ENCODE data around the gene MTO1. TPM values are rescaled to one million over a fixed set of nuclear protein-coding genes. Genes with fewer than 3 reads are reported as not detected.
"Not testable (repeated sequence)": the region's sequence is repeated elsewhere in the genome, so short reads cannot be mapped to it uniquely, and the experiment has no call there.

Gene MTO1
- total RNA-seq, 1 donor from 2014 or later: 43.7 TPM

- intact Hi-C loops (cut with micrococcal nuclease): no loop called here
Observed at GRCh38 chr6:73497915-73498314, 36.4 kb downstream of the MTO1 start.

DNA sequence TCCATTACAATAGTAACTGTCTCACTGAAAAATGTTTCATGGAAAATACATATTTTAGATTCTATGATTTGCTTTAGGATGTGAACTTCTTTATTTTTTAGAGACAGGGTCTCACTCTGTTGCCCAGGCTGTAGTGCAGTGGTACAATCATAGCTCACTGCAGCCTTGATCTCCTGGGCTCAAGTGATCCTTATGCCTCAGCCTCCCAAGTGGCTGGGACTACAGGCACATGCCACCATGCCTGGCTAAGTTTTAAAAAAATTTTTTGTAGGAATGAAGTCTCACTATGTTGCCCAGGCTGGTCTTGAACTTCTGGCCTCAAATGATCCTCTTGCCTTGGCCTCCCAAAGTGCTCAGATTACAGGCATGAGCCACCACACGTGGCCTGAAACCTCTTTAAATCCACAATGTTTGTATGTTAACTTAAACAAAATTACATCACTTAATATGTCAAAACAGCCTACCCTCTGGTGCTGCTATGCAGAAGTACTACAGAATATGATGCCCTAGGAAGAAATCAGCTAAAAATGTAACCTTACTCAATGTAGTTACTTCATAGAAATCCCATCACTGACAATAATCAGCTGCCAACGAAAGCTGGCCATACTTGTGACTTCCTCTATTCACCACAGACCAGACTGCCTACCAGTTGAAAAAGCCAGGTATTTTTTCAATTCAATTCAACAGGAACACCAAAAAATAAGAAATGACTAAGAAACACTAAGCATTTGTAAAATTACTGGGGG, 41.7 kb downstream of the MTO1 start:
- intact Hi-C loops (cut with micrococcal nuclease): no loop called here

GRCh38 chr6:73504160-73504559, 42.6 kb downstream of the MTO1 start:
- intact Hi-C loops (cut with micrococcal nuclease): no loop called here

DNA sequence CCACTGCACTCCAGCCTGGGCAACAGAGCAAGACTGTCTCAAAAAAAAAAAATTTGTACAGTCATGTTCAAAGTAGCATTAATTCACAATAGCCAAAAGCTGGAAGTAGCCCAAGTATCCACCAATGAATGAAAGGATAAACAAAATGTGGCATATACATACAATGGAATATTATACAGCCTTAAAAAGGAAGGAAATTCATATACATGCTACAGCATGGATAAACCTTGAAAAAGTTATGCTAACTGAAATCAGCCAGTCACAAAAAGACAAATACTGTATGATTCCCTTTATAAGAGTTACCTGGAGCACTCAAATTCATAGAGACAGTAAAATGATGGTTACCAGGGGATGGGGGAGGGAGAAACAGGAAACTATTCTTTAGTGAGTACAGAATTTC, 43.6 kb downstream of the MTO1 start:
- intact Hi-C loops (cut with micrococcal nuclease): no loop called here

- intact Hi-C loops (cut with micrococcal nuclease): not testable (repeated sequence)
Observed at GRCh38 chr6:73505705-73506104, 44.2 kb downstream of the MTO1 start.

DNA sequence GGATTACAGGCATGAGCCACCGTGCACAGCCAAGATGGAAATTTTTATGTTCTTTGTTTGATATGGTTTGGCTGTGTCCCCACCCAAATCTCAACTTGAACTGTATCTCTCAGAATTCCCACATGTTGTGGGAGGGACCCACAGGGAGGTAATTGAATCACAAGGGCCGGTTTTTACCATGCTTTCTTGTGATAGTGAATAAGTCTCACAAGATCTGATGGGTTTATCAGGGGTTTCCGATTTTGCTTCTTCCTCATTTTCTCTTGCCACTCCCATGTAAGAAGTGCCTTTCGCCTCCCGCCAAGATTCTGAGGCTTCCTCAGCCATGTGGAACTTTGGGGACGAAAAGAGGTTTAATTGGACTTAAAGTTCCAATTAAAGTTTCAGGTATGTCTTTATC, 44.7 kb downstream of the MTO1 start:
- intact Hi-C loops (cut with micrococcal nuclease): no loop called here

DNA sequence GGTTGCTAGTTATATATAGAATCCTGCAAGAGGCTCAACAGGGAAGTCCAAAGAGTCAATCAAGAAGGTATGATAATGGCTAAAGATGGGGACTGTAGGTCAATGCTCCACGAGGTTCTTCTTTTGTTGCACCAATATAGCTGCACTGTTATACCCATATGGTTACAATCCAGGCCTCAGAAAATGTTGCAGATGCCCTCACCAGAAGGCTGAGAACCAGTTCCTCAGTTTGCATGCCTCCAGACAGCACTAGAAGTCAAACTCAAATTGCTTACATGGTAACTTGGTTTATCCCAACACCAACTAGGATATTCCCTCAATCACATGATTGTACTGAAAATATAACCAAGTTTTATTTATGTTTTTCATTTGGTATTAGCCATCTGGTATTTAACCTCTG, 47.2 kb downstream of the MTO1 start:
- intact Hi-C loops (cut with micrococcal nuclease): loop anchor here (2.0 kb wide), 1 partner anchor 46 kb away; no protein-coding TSS in a partner anchor

GRCh38 chr6:73509851-73510250, 48.3 kb downstream of the MTO1 start:
- intact Hi-C loops (cut with micrococcal nuclease): loop anchor here (2.0 kb wide), 1 partner anchor 47 kb away; no protein-coding TSS in a partner anchor

- intact Hi-C loops (cut with micrococcal nuclease): no loop called here
Observed at GRCh38 chr6:73511796-73512195, 50.3 kb downstream of the MTO1 start.

DNA sequence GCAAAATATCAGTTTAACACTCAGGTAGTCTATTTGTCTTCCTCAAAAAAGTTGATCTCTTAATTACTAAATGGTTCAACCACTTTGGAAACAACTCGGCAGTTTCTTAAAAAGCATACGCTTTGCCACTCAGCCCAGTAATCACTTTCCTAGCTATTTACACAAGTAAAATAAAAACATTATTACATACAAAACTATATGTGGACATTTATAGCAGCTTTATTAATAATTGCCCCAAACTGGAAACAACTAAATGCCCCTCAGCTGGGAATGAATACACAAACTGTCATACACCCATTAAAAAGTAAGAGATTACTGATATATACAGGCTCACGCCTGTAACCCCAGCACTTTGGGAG, 51.9 kb downstream of the MTO1 start:
- intact Hi-C loops (cut with micrococcal nuclease): no loop called here

GRCh38 chr6:73514746-73515110, 53.2 kb downstream of the MTO1 start:
- intact Hi-C loops (cut with micrococcal nuclease): loop anchor here (1.0 kb wide), 2 partner anchors 96 to 138 kb away; no protein-coding TSS in a partner anchor

- intact Hi-C loops (cut with micrococcal nuclease): loop anchor here (1.0 kb wide), 2 partner anchors 95 to 137 kb away; no protein-coding TSS in a partner anchor
Observed at GRCh38 chr6:73515204-73515655, 53.7 kb downstream of the MTO1 start.

DNA sequence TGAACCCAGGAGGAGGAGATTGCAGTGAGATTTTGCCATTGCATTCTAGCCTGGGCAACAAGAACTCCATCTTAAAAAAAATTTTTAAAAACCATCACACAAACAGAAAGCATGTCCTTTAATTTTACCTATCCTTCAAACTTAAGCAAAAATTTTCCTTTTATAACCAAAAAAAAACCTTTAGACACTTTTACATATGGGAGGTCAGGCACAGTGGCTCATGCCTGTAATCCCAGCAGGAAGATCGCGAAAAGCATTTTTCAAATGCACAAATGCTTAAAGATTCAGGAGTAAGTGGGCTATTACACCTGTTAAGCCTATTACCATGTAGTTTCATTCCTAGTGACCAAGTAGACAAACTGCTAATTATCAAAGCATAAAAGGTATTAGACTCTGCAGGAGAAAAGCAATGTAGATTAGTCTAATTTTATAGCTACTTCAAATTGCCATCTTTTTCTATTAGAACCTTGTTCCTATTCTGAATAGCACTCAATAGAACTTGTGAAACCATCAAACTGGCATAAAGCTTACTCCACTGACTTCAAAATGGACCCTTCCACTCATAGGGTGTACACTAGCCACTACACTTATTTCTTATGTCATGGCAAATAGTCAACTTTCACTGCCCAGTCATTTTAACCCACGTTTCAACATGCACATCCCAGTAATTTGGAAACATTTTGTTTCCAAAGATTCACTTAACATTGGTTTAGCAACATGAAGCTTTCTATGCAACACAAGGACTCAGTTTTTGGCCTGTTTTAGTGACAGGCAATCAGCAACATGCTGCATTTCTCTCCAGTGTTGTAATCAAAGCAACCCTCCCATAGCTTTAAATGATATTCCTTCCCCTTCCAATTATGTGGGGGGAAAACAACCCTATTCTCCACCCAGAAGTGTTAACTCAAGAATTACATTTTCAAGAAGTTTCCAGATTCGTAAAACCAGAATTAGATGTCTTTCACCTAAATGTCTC, 55.3 kb downstream of the MTO1 start:
- intact Hi-C loops (cut with micrococcal nuclease): no loop called here

DNA sequence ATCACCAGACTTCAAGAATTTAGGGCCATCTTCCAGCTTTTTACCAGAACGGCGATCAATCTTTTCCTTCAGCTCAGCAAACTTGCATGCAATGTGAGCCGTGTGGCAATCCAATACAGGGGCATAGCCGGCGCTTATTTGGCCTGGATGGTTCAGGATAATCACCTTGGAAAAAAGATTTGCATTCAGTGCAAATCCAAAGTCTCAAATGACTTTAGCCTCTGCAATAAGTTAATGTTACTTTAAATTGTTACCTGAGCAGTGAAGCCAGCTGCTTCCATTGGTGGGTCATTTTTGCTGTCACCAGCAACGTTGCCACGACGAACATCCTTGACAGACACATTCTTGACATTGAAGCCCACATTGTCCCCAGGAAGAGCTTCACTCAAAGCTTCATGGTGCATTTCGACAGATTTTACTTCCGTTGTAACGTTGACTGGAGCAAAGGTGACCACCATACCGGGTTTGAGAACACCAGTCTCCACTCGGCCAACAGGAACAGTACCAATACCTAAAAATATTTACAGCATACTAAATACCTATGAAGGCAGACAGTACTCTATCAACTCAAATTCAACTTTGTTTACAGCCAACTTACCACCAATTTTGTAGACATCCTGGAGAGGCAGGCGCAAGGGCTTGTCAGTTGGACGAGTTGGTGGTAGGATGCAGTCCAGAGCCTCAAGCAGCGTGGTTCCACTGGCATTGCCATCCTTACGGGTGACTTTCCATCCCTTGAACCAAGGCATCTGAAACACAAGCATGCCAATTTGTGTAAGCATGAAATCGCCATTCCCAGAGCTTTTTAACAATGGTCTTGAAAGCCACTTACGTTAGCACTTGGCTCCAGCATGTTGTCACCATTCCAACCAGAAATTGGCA, 56.8 kb downstream of the MTO1 start:
- intact Hi-C loops (cut with micrococcal nuclease): not testable (repeated sequence)

- intact Hi-C loops (cut with micrococcal nuclease): not testable (repeated sequence)
Observed at GRCh38 chr6:73518982-73519881, 57.7 kb downstream of the MTO1 start.

- intact Hi-C loops (cut with micrococcal nuclease): loop anchor here (2.0 to 10.0 kb wide), 5 partner anchors 203 to 1977 kb away; partner anchors contain the start of genes COL12A1, KCNQ5 and KHDC1
Observed at GRCh38 chr6:73519926-73520687, 58.6 kb downstream of the MTO1 start.

DNA sequence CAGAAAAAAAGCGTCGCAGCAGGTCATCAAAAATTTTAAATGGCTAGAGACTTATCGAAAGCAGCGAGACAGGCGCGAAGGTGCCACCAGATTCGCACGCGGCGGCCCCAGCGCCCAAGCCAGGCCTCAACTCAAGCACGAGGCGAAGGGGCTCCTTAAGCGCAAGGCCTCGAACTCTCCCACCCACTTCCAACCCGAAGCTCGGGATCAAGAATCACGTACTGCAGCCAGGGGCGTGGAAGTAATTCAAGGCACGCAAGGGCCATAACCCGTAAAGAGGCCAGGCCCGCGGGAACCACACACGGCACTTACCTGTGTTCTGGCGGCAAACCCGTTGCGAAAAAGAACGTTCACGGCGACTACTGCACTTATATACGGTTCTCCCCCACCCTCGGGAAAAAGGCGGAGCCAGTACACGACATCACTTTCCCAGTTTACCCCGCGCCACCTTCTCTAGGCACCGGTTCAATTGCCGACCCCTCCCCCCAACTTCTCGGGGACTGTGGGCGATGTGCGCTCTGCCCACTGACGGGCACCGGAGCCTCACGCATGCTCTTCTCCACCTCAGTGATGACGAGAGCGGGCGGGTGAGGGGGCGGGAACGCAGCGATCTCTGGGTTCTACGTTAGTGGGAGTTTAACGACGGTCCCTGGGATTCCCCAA, 59.3 kb downstream of the MTO1 start, which contains the start of gene EEF1A1:
TSS of gene EEF1A1 (minus strand) at position 345 of the 663 bp plus-strand sequence. CDS start 1,006 bp downstream, outside the sequence.
- intact Hi-C loops (cut with micrococcal nuclease): loop anchor here (1.0 to 10.0 kb wide), 13 partner anchors 59 to 1976 kb away; partner anchors contain the start of genes CGAS, COL12A1, COX7A2 and KCNQ5

DNA sequence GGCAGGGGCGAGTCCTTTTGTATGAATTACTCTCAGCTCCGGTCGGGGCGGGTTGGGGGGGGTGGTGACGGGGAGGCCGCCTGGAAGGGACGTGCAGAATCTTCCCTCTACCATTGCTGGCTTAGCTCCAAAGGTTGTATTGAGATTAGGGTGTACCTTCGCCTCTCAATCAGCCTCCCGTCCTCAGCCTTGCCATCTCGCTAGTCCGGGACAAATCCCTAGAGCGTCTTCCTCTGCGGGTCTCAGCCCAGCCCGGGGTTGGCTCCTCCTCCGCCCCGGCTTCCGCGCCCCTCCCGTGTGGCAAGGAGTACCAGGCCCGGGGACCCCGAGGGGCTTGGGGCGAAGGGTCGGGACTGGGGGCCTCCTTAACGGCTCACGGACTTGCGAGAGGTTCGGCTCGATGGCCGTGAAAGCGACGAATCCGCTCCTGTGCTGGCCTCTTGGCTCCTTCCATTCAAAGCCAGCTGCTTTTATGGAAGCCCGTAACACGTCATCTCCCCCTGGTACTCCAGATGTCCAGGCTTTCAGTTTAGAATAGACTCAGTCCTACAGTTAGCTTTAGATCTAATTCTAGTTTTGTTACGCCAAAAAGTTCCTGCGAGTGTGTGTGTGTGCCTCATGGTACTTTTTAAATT, 59.9 kb downstream of the MTO1 start:
- intact Hi-C loops (cut with micrococcal nuclease): loop anchor here (1.0 to 10.0 kb wide), 13 partner anchors 59 to 1976 kb away; partner anchors contain the start of genes CGAS, COL12A1, COX7A2 and KCNQ5
